ENCODE measurements around the gene MEPE. TPM values are rescaled to one million over a fixed set of nuclear protein-coding genes. Genes with fewer than 3 reads are reported as not detected.

MEPE gene
- total and polyA plus RNA-seq, 2 donors (not counting 1 experiment from before 2014, with no cell fraction given): not detected

- Histone ChIP-seq H3K27me3 (replicated peaks in 1 of 4; ENCODE audit: control extremely low read depth in 1 of 4, control insufficient read depth in 3 of 4, insufficient read depth in 4 of 4, low read length in 3 of 4) (peaks cover 0 to 3% (median 0%) of the 10 kb centered on the region in 4 experiments), H3K79me2 (ENCODE audit: control insufficient read depth, insufficient read depth, low read length) (no peaks in the 10 kb centered on the region), H3K4me3 (ENCODE audit: control extremely low read depth in 1 of 5, extremely low read depth in 1 of 5, insufficient read depth in 1 of 5, low read depth in 2 of 5, low read length in 4 of 5) (no peak overlapping the region), H4K20me1 (ENCODE audit: control insufficient read depth, insufficient read depth, low read length, poor library complexity, severe bottlenecking) (no peaks in the 10 kb centered on the region), H3K4me2 (replicated peaks; ENCODE audit: low read depth, low read length, poor library complexity, severe bottlenecking) (no peak overlapping the region), H3K9me3 (ENCODE audit: control extremely low read depth in 1 of 3, control insufficient read depth in 2 of 3, insufficient read depth in 1 of 3, low read length in 2 of 3) (no peaks in the 10 kb centered on the region), H2AFZ (ENCODE audit: insufficient read depth, low read depth, low read length, poor library complexity, severe bottlenecking) (no peak overlapping the region), H3K27ac (ENCODE audit: low read length in 2 of 2) (no peak overlapping the region), H3K36me3 (replicated peaks in 1 of 2; ENCODE audit: control extremely low read depth in 1 of 2, control insufficient read depth in 1 of 2, extremely low read depth in 1 of 2, insufficient read depth in 2 of 2, low read length in 1 of 2) (no peaks in the 10 kb centered on the region), H3K9ac (ENCODE audit: low read length) (no peak overlapping the region), H3K4me1 (ENCODE audit: control insufficient read depth in 2 of 2, insufficient read depth in 2 of 2, low read length in 2 of 2) (no peaks in the 10 kb centered on the region)
- no peak overlapping the region for H3K27ac Mint-ChIP-seq
- ChIA-PET CTCF (no interaction called here), POLR2A (no interaction called here)
- no peak for TF ChIP-seq CTCF (IDR thresholded peaks at IDR 0.05)
- no peak for TF ChIP-seq EZH2 (IDR thresholded peaks at IDR 0.05; ENCODE audit: borderline replicate concordance, insufficient read depth, low read depth, low read length, poor library complexity, severe bottlenecking)
- WGBS (ENCODE audit: insufficient coverage): no CpG with 5 or more reads among the region's 1 CpG
- no peak for ATAC-seq (ENCODE audit: low read depth)
- H3K9me3 Mint-ChIP-seq (ENCODE audit: insufficient read depth): no peaks in the 10 kb centered on the region
- H3K4me3 Mint-ChIP-seq: no peak overlapping the region
- H3K27me3 Mint-ChIP-seq: peaks cover 23% of the 10 kb centered on the region
- no peak for DNase-seq
- intact Hi-C loops (cut with micrococcal nuclease): no loop called here
- H3K4me1 Mint-ChIP-seq: no peaks in the 10 kb centered on the region
These were observed 8.4 kb upstream of the MEPE start for GRCh38 chr4:87824352-87824751.

- Mint-ChIP-seq H3K4me1 (no peaks in the 10 kb centered on the region), H3K9me3 (ENCODE audit: insufficient read depth) (no peaks in the 10 kb centered on the region), H3K4me3 (no peak overlapping the region), H3K27ac (no peak overlapping the region), H3K27me3 (peaks cover 12% of the 10 kb centered on the region)
- Histone ChIP-seq H2AFZ (ENCODE audit: insufficient read depth, low read depth, low read length, poor library complexity, severe bottlenecking) (no peak overlapping the region), H3K4me3 (ENCODE audit: control extremely low read depth in 1 of 5, extremely low read depth in 1 of 5, insufficient read depth in 1 of 5, low read depth in 2 of 5, low read length in 4 of 5) (no peak overlapping the region), H3K27ac (ENCODE audit: low read length in 2 of 2) (no peak overlapping the region), H3K36me3 (replicated peaks in 1 of 2; ENCODE audit: control extremely low read depth in 1 of 2, control insufficient read depth in 1 of 2, extremely low read depth in 1 of 2, insufficient read depth in 2 of 2, low read length in 1 of 2) (no peaks in the 10 kb centered on the region), H3K4me2 (replicated peaks; ENCODE audit: low read depth, low read length, poor library complexity, severe bottlenecking) (no peak overlapping the region), H3K27me3 (replicated peaks in 1 of 4; ENCODE audit: control extremely low read depth in 1 of 4, control insufficient read depth in 3 of 4, insufficient read depth in 4 of 4, low read length in 3 of 4) (no peaks in the 10 kb centered on the region), H4K20me1 (ENCODE audit: control insufficient read depth, insufficient read depth, low read length, poor library complexity, severe bottlenecking) (no peaks in the 10 kb centered on the region), H3K4me1 (ENCODE audit: control insufficient read depth in 2 of 2, insufficient read depth in 2 of 2, low read length in 2 of 2) (no peaks in the 10 kb centered on the region), H3K9me3 (ENCODE audit: control extremely low read depth in 1 of 3, control insufficient read depth in 2 of 3, insufficient read depth in 1 of 3, low read length in 2 of 3) (no peaks in the 10 kb centered on the region), H3K79me2 (ENCODE audit: control insufficient read depth, insufficient read depth, low read length) (no peaks in the 10 kb centered on the region), H3K9ac (ENCODE audit: low read length) (no peak overlapping the region)
- CTCF ChIA-PET: no interaction called here
- DNase-seq (no peak), ATAC-seq (ENCODE audit: low read depth) (no peak)
- no peak for TF ChIP-seq EZH2 (IDR thresholded peaks at IDR 0.05; ENCODE audit: borderline replicate concordance, insufficient read depth, low read depth, low read length, poor library complexity, severe bottlenecking)
- TF ChIP-seq CTCF (IDR thresholded peaks at IDR 0.05): no peak
- intact Hi-C loops (cut with micrococcal nuclease): loop anchor here (10.0 kb wide), 1 partner anchor 160 kb away; no protein-coding TSS in a partner anchor
- POLR2A ChIA-PET: no interaction called here
- WGBS (ENCODE audit: insufficient coverage): 100% methylated on average over 1 of the region's 2 CpGs
These were observed 1.6 kb downstream of the MEPE start for GRCh38 chr4:87834401-87834800.
